OCI-LY7 (cell line): Measurements from ENCODE around the gene FRMPD4.

Experiments
- CTCF ChIP-seq: fragments of 200-600 bp; sonication (generic); conservative IDR thresholded peaks from 2 replicates; pipeline ENCODE4 v1.5.1; 2014; ENCODE audit warnings: mild to moderate bottlenecking, antibody characterized with exemption, low read length, moderate library complexity, mixed read lengths
- EZH2phosphoT487 ChIP-seq: fragments of 200-600 bp; sonication (generic); IDR thresholded peaks from 2 replicates; pipeline ENCODE4 v1.6.1; 2018; ENCODE audit warnings: low read depth, borderline replicate concordance, mild to moderate bottlenecking, mixed run types, antibody characterized with exemption, low read length, moderate library complexity, mixed read lengths

GRCh38 chrX:12488771-12489170 lies 350.5 kb downstream of the FRMPD4 start:
- TF ChIP-seq CTCF = no peak
- no peak for TF ChIP-seq EZH2phosphoT487
